NCI-H2081 treated with DMSO at 0.1 percent for 48 hours (cell line): ENCODE results near the gene RPLP1.
"Not testable (repeated sequence)": the region's sequence is repeated elsewhere in the genome, so short reads cannot be mapped to it uniquely, and the experiment has no call there.

ENCODE experiments used
- DNase-seq: peaks from one replicate; lab custom pipeline; 2025; lab: John Stamatoyannopoulos, UW

Gene RPLP1

GRCh38 chr15:69439623-69440022 lies 13.0 kb upstream of the RPLP1 start:
- no peak for DNase-seq

- DNase-seq, result no peak
Measured at GRCh38 chr15:69443032-69443611, 9.5 kb upstream of the RPLP1 start.

GRCh38 chr15:69444686-69445085 lies 7.9 kb upstream of the RPLP1 start:
- no peak for DNase-seq

GRCh38 chr15:69446953-69447352 lies 5.7 kb upstream of the RPLP1 start:
- no peak for DNase-seq

- not testable (repeated sequence) for DNase-seq
Measured at GRCh38 chr15:69450221-69450620, 2.4 kb upstream of the RPLP1 start.

- no peak for DNase-seq
Measured at GRCh38 chr15:69450968-69451695, 1.5 kb upstream of the RPLP1 start.

- DNase-seq, result no peak
Measured at GRCh38 chr15:69451951-69452691, 497 bp upstream of the RPLP1 start.

- no peak for DNase-seq
Measured at GRCh38 chr15:69454953-69455352, 2.3 kb downstream of the RPLP1 start.

GRCh38 chr15:69456208-69457166 lies 3.9 kb downstream of the RPLP1 start:
- DNase-seq, result no peak

GRCh38 chr15:69457304-69458280 lies 5.0 kb downstream of the RPLP1 start:
- no peak for DNase-seq

GRCh38 chr15:69459066-69459465 lies 6.4 kb downstream of the RPLP1 start:
- DNase-seq, result no peak

GRCh38 chr15:69460481-69460880 lies 7.9 kb downstream of the RPLP1 start:
- no peak for DNase-seq

- DNase-seq, result no peak
Measured at GRCh38 chr15:69462030-69462492, 9.4 kb downstream of the RPLP1 start.

- DNase-seq, result peak; percentile 64
Measured at GRCh38 chr15:69462493-69463181, 10.0 kb downstream of the RPLP1 start.

GRCh38 chr15:69463182-69463756 lies 10.7 kb downstream of the RPLP1 start:
- no peak for DNase-seq

GRCh38 chr15:69465253-69465652 lies 12.6 kb downstream of the RPLP1 start:
- DNase-seq, result no peak

- no peak for DNase-seq
Measured at GRCh38 chr15:69466733-69467132, 14.1 kb downstream of the RPLP1 start.

GRCh38 chr15:69467636-69468035 lies 15.0 kb downstream of the RPLP1 start:
- no peak for DNase-seq

- peak; percentile 92 for DNase-seq
Measured at GRCh38 chr15:69468241-69469121, 15.9 kb downstream of the RPLP1 start.
